H9 (cell line): Measurements from ENCODE around the gene IGF2. TPM values are rescaled to one million over a fixed set of nuclear protein-coding genes. Genes with fewer than 3 reads are reported as not detected.

Source experiments
- DNase-seq: peaks from one replicate; pipeline ENCODE4 v3.0.0-alpha.2; 2017
- H2AFZ ChIP-seq: one replicate; pipeline ENCODE4 v1.6.1; 2013; ENCODE audit warnings: mild to moderate bottlenecking, low read length, control low read depth, moderate library complexity
- H2AK5ac ChIP-seq: 2 replicates; pipeline ENCODE4 v1.6.1; 2013; ENCODE audit warnings: low read length, control low read depth, mixed read lengths; ENCODE audit not compliant: insufficient read length
- H2BK120ac ChIP-seq: one replicate; pipeline ENCODE4 v1.6.1; 2013; ENCODE audit warnings: low read depth, mild to moderate bottlenecking, low read length, control low read depth, inconsistent platforms; ENCODE audit not compliant: poor library complexity, severe bottlenecking
- H2BK12ac ChIP-seq: 2 replicates; pipeline ENCODE4 v1.6.1; 2013; ENCODE audit warnings: low read length, control low read depth, mixed read lengths, low read depth; ENCODE audit not compliant: insufficient read length
- H2BK15ac ChIP-seq: 2 replicates; pipeline ENCODE4 v1.6.1; 2013; ENCODE audit warnings: low read depth, low read length, control low read depth
- H2BK20ac ChIP-seq: one replicate; pipeline ENCODE4 v1.6.1; 2013; ENCODE audit warnings: low read depth, mild to moderate bottlenecking, low read length, control low read depth, inconsistent platforms; ENCODE audit not compliant: poor library complexity, severe bottlenecking
- H2BK5ac ChIP-seq: 2 replicates; pipeline ENCODE4 v1.6.1; 2013; ENCODE audit warnings: low read length, control low read depth, mixed read lengths; ENCODE audit not compliant: insufficient read length
- H3K14ac ChIP-seq: 2 replicates; pipeline ENCODE4 v1.6.1; 2013; ENCODE audit warnings: low read length, control low read depth; ENCODE audit not compliant: insufficient read depth
- H3K18ac ChIP-seq: 2 replicates; pipeline ENCODE4 v1.6.1; 2013; ENCODE audit warnings: low read depth, mild to moderate bottlenecking, mixed read lengths, low read length, control low read depth; ENCODE audit not compliant: insufficient read length
- H3K23ac ChIP-seq: 2 replicates; pipeline ENCODE4 v1.6.1; 2013; ENCODE audit warnings: low read length, control low read depth, mixed read lengths, low read depth; ENCODE audit not compliant: insufficient read length
- H3K23me2 ChIP-seq: 2 replicates; pipeline ENCODE4 v1.6.1; 2013; ENCODE audit warnings: low read depth, mild to moderate bottlenecking, mixed read lengths, low read length, control low read depth; ENCODE audit not compliant: insufficient read length, poor library complexity, severe bottlenecking
- H3K27ac ChIP-seq: 2 replicates; pipeline ENCODE4 v1.5.1; 2013; ENCODE audit warnings: low read length, control low read depth, mixed read lengths, low read depth; ENCODE audit not compliant: insufficient read length
- H3K27me3 ChIP-seq: 2 replicates; pipeline ENCODE4 v1.6.1; 2013; ENCODE audit warnings: low read length, control low read depth, inconsistent platforms; ENCODE audit not compliant: insufficient read depth
- H3K4ac ChIP-seq: 2 replicates; pipeline ENCODE4 v1.6.1; 2013; ENCODE audit warnings: low read depth, mild to moderate bottlenecking, control low read depth, inconsistent platforms, low read length, moderate library complexity
- H3K4me1 ChIP-seq: 2 replicates; pipeline ENCODE4 v1.6.1; 2013; ENCODE audit warnings: low read length, control low read depth, inconsistent platforms; ENCODE audit not compliant: insufficient read depth
- H3K4me2 ChIP-seq: 2 replicates; pipeline ENCODE4 v1.6.1; 2013; ENCODE audit warnings: low read length, control low read depth, mixed read lengths; ENCODE audit not compliant: insufficient read length, insufficient read depth
- H3K56ac ChIP-seq: 2 replicates; pipeline ENCODE4 v1.6.1; 2013; ENCODE audit warnings: low read depth, mild to moderate bottlenecking, mixed read lengths, low read length, control low read depth; ENCODE audit not compliant: insufficient read length
- H3K79me1 ChIP-seq: 2 replicates; pipeline ENCODE4 v1.6.1; 2013; ENCODE audit warnings: low read depth, mild to moderate bottlenecking, moderate library complexity, low read length, control low read depth, inconsistent platforms; ENCODE audit not compliant: insufficient read depth, poor library complexity, severe bottlenecking
- H3K79me2 ChIP-seq: 2 replicates; pipeline ENCODE4 v1.6.1; 2013; ENCODE audit warnings: low read length, control low read depth, inconsistent platforms; ENCODE audit not compliant: insufficient read depth
- H3K9ac ChIP-seq: 2 replicates; pipeline ENCODE4 v1.6.1; 2013; ENCODE audit warnings: low read length, control low read depth, mixed read lengths; ENCODE audit not compliant: insufficient read length; ENCODE audit errors: extremely low read depth
- H3K9me3 ChIP-seq: one replicate; pipeline ENCODE4 v1.6.1; 2013; ENCODE audit warnings: low read depth, low read length, inconsistent platforms; ENCODE audit not compliant: control insufficient read depth
- H3T11ph ChIP-seq: one replicate; pipeline ENCODE4 v1.6.1; 2013; ENCODE audit warnings: mild to moderate bottlenecking, low read length, control low read depth, inconsistent platforms
- H4K20me1 ChIP-seq: one replicate; pipeline ENCODE4 v1.6.1; 2013; ENCODE audit not compliant: control insufficient read depth, insufficient read length, insufficient read depth
- H4K5ac ChIP-seq: 2 replicates; pipeline ENCODE4 v1.6.1; 2013; ENCODE audit warnings: low read depth, mild to moderate bottlenecking, mixed read lengths, low read length, control low read depth; ENCODE audit not compliant: insufficient read length
- H4K8ac ChIP-seq: replicated peaks from 2 replicates; pipeline ENCODE4 v1.6.1; 2013; ENCODE audit warnings: low read length, control low read depth, mixed read lengths, low read depth; ENCODE audit not compliant: insufficient read length
- H4K91ac ChIP-seq: 2 replicates; pipeline ENCODE4 v1.6.1; 2013; ENCODE audit warnings: low read depth, mild to moderate bottlenecking, moderate library complexity, mixed read lengths, low read length, control low read depth; ENCODE audit not compliant: insufficient read length
- H3K27ac Mint-ChIP-seq, 3 experiments: 2 replicates in 2 of 3; 3 replicates in 1 of 3; pipeline ENCODE4 v1.8.0; 2020 to 2021; ENCODE audit warnings: mixed read lengths in 3 of 3, mild to moderate bottlenecking in 1 of 3, moderate library complexity in 1 of 3
- H3K27me3 Mint-ChIP-seq: 2 replicates; pipeline ENCODE4 v1.8.0; 2021; ENCODE audit warnings: low read depth, mild to moderate bottlenecking, moderate library complexity, mixed read lengths
- H3K36me3 Mint-ChIP-seq, 3 experiments: 2 replicates in 2 of 3; 3 replicates in 1 of 3; pipeline ENCODE4 v1.8.0; 2020 to 2021; ENCODE audit warnings: low read depth in 3 of 3, mixed read lengths in 3 of 3; ENCODE audit not compliant: insufficient read depth in 1 of 3
- H3K4me1 Mint-ChIP-seq, 2 experiments: 2 replicates each; pipeline ENCODE4 v1.8.0; 2020; ENCODE audit warnings: mixed read lengths in 2 of 2
- H3K4me3 Mint-ChIP-seq, 2 experiments: 2 replicates in 1 of 2; 3 replicates in 1 of 2; pipeline ENCODE4 v1.8.0; 2020 to 2021; ENCODE audit warnings: mild to moderate bottlenecking in 2 of 2, mixed read lengths in 2 of 2, moderate library complexity in 1 of 2
- H3K9me3 Mint-ChIP-seq, 2 experiments: 2 replicates in 1 of 2; 3 replicates in 1 of 2; pipeline ENCODE4 v1.8.0; 2020; ENCODE audit warnings: mild to moderate bottlenecking in 2 of 2, mixed read lengths in 2 of 2, moderate library complexity in 1 of 2
- WGBS: extraction: QIAGEN DNeasy Blood & Tissue Kit; methylation state at CpG from one replicate; pipeline ENCODE4 v1.1.7; 2013; ENCODE audit warnings: missing lambda C conversion rate, low lambda C conversion rate, mixed read lengths; ENCODE audit not compliant: insufficient read length; ENCODE audit errors: extremely low coverage; 5-methylcytosine and 5-hydroxymethylcytosine counted together
- total RNA-seq: library from RNA; stranded (reverse); gene quantifications from 2 replicates; pipeline ENCODE4 v1.2.1, GENCODE V29; 2021
- TF ChIP-seq, protein P1 (sequence below): fragments of 200-600 bp; sonication (generic); conservative IDR thresholded peaks from 3 replicates; pipeline ENCODE4 v1.8.0; 2021; ENCODE audit warnings: antibody characterized with exemption, mild to moderate bottlenecking

Gene IGF2
- total RNA-seq, 1 experiment from 2014 or later, result 2.8 TPM

DNA sequence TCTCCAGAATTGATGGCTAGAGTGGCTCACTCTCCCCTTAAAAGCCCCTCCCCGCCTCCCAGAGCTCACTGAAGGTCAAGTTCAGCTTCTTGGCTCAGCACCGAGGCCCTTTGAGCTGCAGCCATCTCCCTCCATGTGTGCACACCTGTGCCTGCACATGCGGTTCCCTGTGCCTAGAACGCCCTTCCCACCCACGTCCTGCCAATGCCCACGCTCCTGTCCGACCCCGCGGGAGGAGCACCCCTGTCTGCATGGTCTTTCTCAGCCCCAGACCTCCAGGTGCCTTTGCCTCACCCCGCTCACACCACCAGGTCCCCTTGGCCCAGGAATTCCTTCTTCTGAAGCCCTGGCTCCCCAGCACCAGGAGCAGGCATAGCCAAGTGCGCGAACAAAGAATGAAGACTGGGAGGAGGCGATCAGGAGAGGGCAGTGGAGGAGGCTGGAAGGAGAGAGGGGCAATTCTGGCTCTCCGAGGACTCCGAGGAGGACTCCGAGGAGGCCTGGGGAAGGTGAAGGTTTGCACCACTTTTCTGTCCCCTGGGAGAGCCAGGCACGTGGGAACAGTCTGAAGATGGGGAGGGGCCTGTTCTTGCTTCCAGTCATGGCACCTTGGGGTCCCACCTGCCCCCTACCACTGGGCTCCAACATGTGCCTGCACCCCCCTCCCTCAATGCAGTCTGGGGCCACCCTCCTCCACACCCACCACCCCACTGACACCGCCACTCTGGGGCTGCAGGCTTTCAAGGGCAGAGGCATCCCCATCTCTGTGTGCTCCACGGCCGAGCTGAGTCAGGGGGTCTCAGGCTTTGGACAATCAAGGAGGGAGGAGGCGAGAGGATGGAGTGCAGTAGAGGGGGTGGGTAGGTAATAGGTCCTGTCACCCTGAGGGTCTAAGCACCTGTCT lies 17.7 kb downstream of the IGF2 start:
- no peak overlapping the region for H3K27ac ChIP-seq
- no peak overlapping the region for H3K18ac ChIP-seq
- H3K23me2 ChIP-seq, result no peaks in the 10 kb centered on the region
- Mint-ChIP-seq H3K9me3 (peaks cover 16% of the 10 kb centered on the region in 2 experiments), H3K27ac (no peak overlapping the region), H3K4me3 (no peak overlapping the region), H3K4me1 (peaks cover 0 to 11% of the 10 kb centered on the region in 2 experiments; a peak in 2 of 4 replicates), H3K27me3 (peaks cover 59% of the 10 kb centered on the region), H3K36me3 (peaks cover 0 to 9% (median 6%) of the 10 kb centered on the region in 3 experiments; a peak in 6 of 7 replicates)
- H3T11ph ChIP-seq, result no peak overlapping the region
- H4K8ac ChIP-seq, result no peak overlapping the region
- no peak overlapping the region for H2AK5ac ChIP-seq
- H3K4me2 ChIP-seq, result no peak overlapping the region
- H2BK5ac ChIP-seq, result no peak overlapping the region
- no peak overlapping the region for H4K5ac ChIP-seq
- H3K23ac ChIP-seq, result no peak overlapping the region
- no peaks in the 10 kb centered on the region for H3K9me3 ChIP-seq
- no peaks in the 10 kb centered on the region for H3K79me2 ChIP-seq
- no peak overlapping the region for H3K56ac ChIP-seq
- no peak overlapping the region for H2BK15ac ChIP-seq
- no peak overlapping the region; the same call in 1 of the 2 replicates for H3K14ac ChIP-seq
- no CpG with 5 or more reads among the region's 21 CpGs for WGBS
- H4K91ac ChIP-seq, result no peak overlapping the region
- H3K4me1 ChIP-seq, result no peaks in the 10 kb centered on the region
- no peaks in the 10 kb centered on the region for H3K79me1 ChIP-seq
- H3K9ac ChIP-seq, result no peak overlapping the region
- TF ChIP-seq, protein P1, sequence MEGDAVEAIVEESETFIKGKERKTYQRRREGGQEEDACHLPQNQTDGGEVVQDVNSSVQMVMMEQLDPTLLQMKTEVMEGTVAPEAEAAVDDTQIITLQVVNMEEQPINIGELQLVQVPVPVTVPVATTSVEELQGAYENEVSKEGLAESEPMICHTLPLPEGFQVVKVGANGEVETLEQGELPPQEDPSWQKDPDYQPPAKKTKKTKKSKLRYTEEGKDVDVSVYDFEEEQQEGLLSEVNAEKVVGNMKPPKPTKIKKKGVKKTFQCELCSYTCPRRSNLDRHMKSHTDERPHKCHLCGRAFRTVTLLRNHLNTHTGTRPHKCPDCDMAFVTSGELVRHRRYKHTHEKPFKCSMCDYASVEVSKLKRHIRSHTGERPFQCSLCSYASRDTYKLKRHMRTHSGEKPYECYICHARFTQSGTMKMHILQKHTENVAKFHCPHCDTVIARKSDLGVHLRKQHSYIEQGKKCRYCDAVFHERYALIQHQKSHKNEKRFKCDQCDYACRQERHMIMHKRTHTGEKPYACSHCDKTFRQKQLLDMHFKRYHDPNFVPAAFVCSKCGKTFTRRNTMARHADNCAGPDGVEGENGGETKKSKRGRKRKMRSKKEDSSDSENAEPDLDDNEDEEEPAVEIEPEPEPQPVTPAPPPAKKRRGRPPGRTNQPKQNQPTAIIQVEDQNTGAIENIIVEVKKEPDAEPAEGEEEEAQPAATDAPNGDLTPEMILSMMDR, result no peak
- no peak overlapping the region for H2BK20ac ChIP-seq
- no peak overlapping the region for H2BK12ac ChIP-seq
- no peaks in the 10 kb centered on the region for H3K27me3 ChIP-seq
- no peak for DNase-seq
- H2AFZ ChIP-seq, result no peak overlapping the region
- no peaks in the 10 kb centered on the region for H4K20me1 ChIP-seq
- no peak overlapping the region for H2BK120ac ChIP-seq
- H3K4ac ChIP-seq, result no peak overlapping the region
